ENCODE results near the gene HECTD4. TPM values are rescaled to one million over a fixed set of nuclear protein-coding genes. Genes with fewer than 3 reads are reported as not detected.
"Not testable (repeated sequence)": the region's sequence is repeated elsewhere in the genome, so short reads cannot be mapped to it uniquely, and the experiment has no call there.

HECTD4 gene
- total RNA-seq, 1 donor from 2014 or later, result 98.8 TPM

GRCh38 chr12:112236386-112236785 is 145.8 kb downstream of the HECTD4 start:
- Mint-ChIP-seq H3K4me1 (peaks cover 10% of the 10 kb centered on the region), H3K27me3 (no peaks in the 10 kb centered on the region), H3K27ac (no peak overlapping the region), H3K9me3 (no peaks in the 10 kb centered on the region), H3K4me3 (no peak overlapping the region), H3K36me3 (ENCODE audit: low read depth) (peaks cover 82% of the 10 kb centered on the region)
- ChIA-PET CTCF (interaction anchor here (1.1 to 2.2 kb wide), 2 partner anchors 38 to 150 kb away, joined by 3 to 6 read pairs; no protein-coding TSS in a partner anchor), POLR2A (no interaction called here)
- DNase-seq, result no peak
- no peak for TF ChIP-seq CTCF (IDR thresholded peaks at IDR 0.05)
- ATAC-seq (ENCODE audit: low read depth), result no peak
- intact Hi-C loops (cut with micrococcal nuclease), result no loop called here

DNA sequence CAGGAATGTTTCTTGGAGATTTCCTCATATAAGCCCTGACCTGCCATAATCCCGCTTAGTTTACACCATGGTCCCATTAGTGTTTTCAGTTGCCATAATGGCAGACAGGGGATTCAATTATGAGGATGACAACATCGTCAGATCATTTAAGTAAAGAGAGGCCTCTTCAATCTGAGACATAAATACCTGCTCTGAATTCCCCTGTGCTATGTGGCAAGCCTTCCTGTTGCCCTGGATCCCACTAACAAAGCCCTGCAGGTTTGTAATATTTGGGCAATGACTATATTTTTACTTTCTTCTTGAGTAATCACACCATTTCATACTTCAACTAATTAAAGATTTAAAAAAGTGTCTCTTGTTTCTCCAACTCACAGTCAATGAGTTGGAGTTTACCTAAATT is 147.9 kb downstream of the HECTD4 start:
- Mint-ChIP-seq H3K27me3 (no peaks in the 10 kb centered on the region), H3K27ac (no peak overlapping the region), H3K4me3 (no peak overlapping the region), H3K36me3 (ENCODE audit: low read depth) (peaks cover 90% of the 10 kb centered on the region), H3K9me3 (no peaks in the 10 kb centered on the region), H3K4me1 (no peaks in the 10 kb centered on the region)
- no peak for TF ChIP-seq CTCF (IDR thresholded peaks at IDR 0.05)
- ChIA-PET POLR2A (no interaction called here), CTCF (no interaction called here)
- ATAC-seq (ENCODE audit: low read depth) (no peak), DNase-seq (no peak)
- intact Hi-C loops (cut with micrococcal nuclease), result no loop called here

DNA sequence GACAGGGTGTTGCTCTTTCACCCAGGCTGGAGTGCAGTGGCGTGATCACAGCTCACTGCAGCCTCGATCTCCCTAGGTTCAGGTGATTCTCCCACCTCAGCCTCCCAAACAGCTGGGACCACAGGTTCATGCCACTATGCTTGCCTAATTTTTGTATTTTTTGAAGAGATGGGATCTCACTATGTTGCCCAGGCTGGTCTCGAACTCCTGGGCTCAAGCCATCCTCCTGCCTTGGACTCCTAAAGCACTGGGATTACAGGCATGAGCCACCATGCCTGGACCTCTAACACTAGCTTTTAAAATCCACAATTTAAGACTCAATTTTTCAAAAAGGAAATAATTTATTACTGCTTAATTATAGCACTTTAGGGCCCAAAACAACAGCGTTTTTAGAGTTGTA is 149.0 kb downstream of the HECTD4 start:
- no peak for ATAC-seq (ENCODE audit: low read depth)
- H3K9me3 Mint-ChIP-seq, result no peaks in the 10 kb centered on the region
- no peak overlapping the region for H3K27ac Mint-ChIP-seq
- DNase-seq, result no peak
- no peak overlapping the region for H3K4me3 Mint-ChIP-seq
- intact Hi-C loops (cut with micrococcal nuclease), result no loop called here
- ChIA-PET CTCF (no interaction called here), POLR2A (no interaction called here)
- H3K36me3 Mint-ChIP-seq (ENCODE audit: low read depth), result peaks cover 89% of the 10 kb centered on the region
- TF ChIP-seq CTCF (IDR thresholded peaks at IDR 0.05), result no peak
- no peaks in the 10 kb centered on the region for H3K4me1 Mint-ChIP-seq
- H3K27me3 Mint-ChIP-seq, result no peaks in the 10 kb centered on the region

DNA sequence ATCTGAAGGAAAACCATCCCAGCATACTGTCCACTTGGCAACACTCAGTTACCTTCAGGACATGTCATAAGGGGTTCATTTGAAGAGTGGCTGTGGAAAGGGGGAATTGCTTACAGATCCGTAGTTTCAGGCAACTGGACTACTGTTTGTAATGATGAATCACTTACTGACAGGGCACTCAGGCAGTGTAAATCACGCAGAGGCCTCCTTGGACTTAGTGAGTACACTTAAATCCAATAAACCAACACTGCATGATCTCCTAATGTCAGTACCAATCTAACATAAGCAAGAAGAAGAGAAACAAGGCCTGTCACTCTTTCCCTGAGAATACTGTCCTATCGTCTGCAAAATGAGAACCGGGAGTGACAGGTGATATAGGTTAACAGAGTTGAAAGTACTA is 152.1 kb downstream of the HECTD4 start:
- no peaks in the 10 kb centered on the region for H3K27me3 Mint-ChIP-seq
- ATAC-seq (ENCODE audit: low read depth), result no peak
- ChIA-PET CTCF (no interaction called here), POLR2A (no interaction called here)
- H3K36me3 Mint-ChIP-seq (ENCODE audit: low read depth), result peaks cover 81% of the 10 kb centered on the region
- TF ChIP-seq CTCF (IDR thresholded peaks at IDR 0.05), result no peak
- DNase-seq, result no peak
- no peak overlapping the region for H3K27ac Mint-ChIP-seq
- H3K4me1 Mint-ChIP-seq, result no peaks in the 10 kb centered on the region
- intact Hi-C loops (cut with micrococcal nuclease), result no loop called here
- H3K9me3 Mint-ChIP-seq, result no peaks in the 10 kb centered on the region
- H3K4me3 Mint-ChIP-seq, result no peak overlapping the region

DNA sequence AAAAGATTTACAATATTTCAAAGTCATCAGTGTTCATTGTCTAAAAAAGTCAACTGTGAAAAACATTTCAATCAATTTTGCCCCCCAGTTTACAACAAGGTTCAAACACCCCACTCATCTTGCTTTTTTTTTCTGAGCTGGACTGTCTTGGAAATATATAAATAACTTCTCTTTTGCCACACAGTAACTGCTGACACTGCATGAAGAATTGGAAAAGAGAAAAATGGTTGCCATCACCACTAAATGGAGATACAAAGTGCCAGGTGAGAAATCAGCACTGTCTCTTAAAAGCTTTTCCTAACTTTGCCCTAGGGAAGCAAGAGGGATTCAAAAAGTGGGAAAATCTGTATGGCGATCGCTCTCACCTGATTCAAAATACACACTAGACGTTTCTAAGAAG is 155.5 kb downstream of the HECTD4 start:
- POLR2A ChIA-PET, result no interaction called here
- Mint-ChIP-seq H3K27ac (no peak overlapping the region), H3K4me3 (no peak overlapping the region), H3K36me3 (ENCODE audit: low read depth) (peaks cover 75% of the 10 kb centered on the region), H3K9me3 (no peaks in the 10 kb centered on the region), H3K27me3 (no peaks in the 10 kb centered on the region), H3K4me1 (no peaks in the 10 kb centered on the region)
- DNase-seq (no peak), ATAC-seq (ENCODE audit: low read depth) (no peak)
- CTCF ChIA-PET, result no interaction called here
- no peak for TF ChIP-seq CTCF (IDR thresholded peaks at IDR 0.05)
- intact Hi-C loops (cut with micrococcal nuclease), result no loop called here

GRCh38 chr12:112220628-112221027 is 161.6 kb downstream of the HECTD4 start:
- Mint-ChIP-seq H3K4me1 (peaks cover 34% of the 10 kb centered on the region), H3K36me3 (ENCODE audit: low read depth) (peaks cover 46% of the 10 kb centered on the region)
- ATAC-seq (ENCODE audit: low read depth); H3K27me3 Mint-ChIP-seq; H3K9me3 Mint-ChIP-seq; H3K4me3 Mint-ChIP-seq; CTCF ChIA-PET; intact Hi-C loops (cut with micrococcal nuclease); H3K27ac Mint-ChIP-seq; POLR2A ChIA-PET; DNase-seq: not testable (repeated sequence)

All from activated B cell treated with CpG ODN at 0.5 μM for 24 hours (primary cell).